Pancreas (tissue), 10 donors: ENCODE results near the gene LUM. TPM values are rescaled to one million over a fixed set of nuclear protein-coding genes. Genes with fewer than 3 reads are reported as not detected.

ENCODE experiments used
- ATAC-seq, 4 donors: fragments of 200-7000 bp; cut with Tn5 transposase; one replicate each; pipeline versions ENCODE4 v1.8.0 to v1.9.1; 2020; ENCODE audit warnings: mild to moderate bottlenecking in 4 of 4, moderate library complexity in 4 of 4
- DNase-seq, 6 donors: peaks; one replicate each; pipeline ENCODE4 v3.0.0-alpha.2; 2020
- FAIRE-seq: peaks from 2 replicates; lab custom pipeline; 2012; peaks lifted over from hg19 to GRCh38; lab: Jason Lieb, UNC
- H3K27ac ChIP-seq, 4 donors: fragments of 200-600 bp; sonication (generic); 1 replicate in 3 of 4; 2 replicates in 1 of 4; pipeline versions ENCODE4 v1.5.0 to v1.8.0; 2020
- H3K27me3 ChIP-seq, 4 donors: fragments of 200-600 bp; one replicate each; pipeline ENCODE4 v1.8.0; 2021
- H3K36me3 ChIP-seq, 3 donors: fragments of 200-600 bp; sonication (generic) in 1 of 3; one replicate each; pipeline versions ENCODE4 v1.5.0 to v1.8.0; 2020 to 2021
- H3K4me1 ChIP-seq, 3 donors: fragments of 200-600 bp; one replicate each; pipeline ENCODE4 v1.8.0; 2021
- H3K4me3 ChIP-seq, 4 donors: fragments of 200-600 bp; sonication (generic) in 2 of 4; one replicate each; pipeline versions ENCODE4 v1.5.0 to v1.8.0; 2020 to 2021
- H3K9me3 ChIP-seq, 4 donors: fragments of 200-600 bp; one replicate each; pipeline ENCODE4 v1.8.0; 2021
- WGBS, 2 donors: extraction: QIAGEN DNeasy Blood & Tissue Kit; methylation state at CpG; one replicate each; pipeline ENCODE4 v1.1.7; 2013; 5-methylcytosine and 5-hydroxymethylcytosine counted together
- intact Hi-C, 3 donors: fragments of 100-400 bp; cut with DNase I; formaldehyde crosslinking; loops; one replicate each; pipeline versions ENCODE4 v1.11.1 to v1.14.2; 2022
- polyA plus RNA-seq, 2 donors: library from polyadenylated mRNA; stranded (reverse); fragments of 200-250 nt; gene quantifications; one replicate each; pipeline ENCODE4 v1.2.3, GENCODE V29; 2013
- total RNA-seq, 6 donors: library from RNA; stranded (reverse); fragmentation: NEBNext Ultra II Directional in 4 of 6; extraction: Animal tissue kit (Norgen Biotek cat#: 25700) in 4 of 6; gene quantifications; one replicate each; pipeline versions ENCODE4 v1.2.1 to v1.2.4, GENCODE V29; 2021 to 2023
- TF ChIP-seq, protein P1 (sequence below), 4 donors: fragments of 200-600 bp; sonication (generic) in 3 of 4; IDR thresholded peaks; one replicate each; pipeline versions ENCODE4 v1.5.0 to v1.8.0; 2021; ENCODE audit warnings: antibody characterized with exemption in 4 of 4
- donor health status: healthy with polysubstance abuse.
- donor health status: DM: no; HTN: no; CAD: no; lungs with moderate emphysema.
- donor health status: DM: no; HTN: no; CAD: no.
- donor health status: control.
- donor health status: control.
- donor health status: Bipolar disorder and iron deficiency.
- donor health status: DM: yes; HTN: yes; CAD: no.
- donor health status: DM: no; HTN: no; CAD: no.
- donor health status: DM: no; HTN: no; CAD: no.
- donor health status: DM: yes; HTN: yes; CAD: no.

LUM gene
- total and polyA plus RNA-seq, 8 donors, result 5.1 to 164 (median 18.4) TPM

DNA sequence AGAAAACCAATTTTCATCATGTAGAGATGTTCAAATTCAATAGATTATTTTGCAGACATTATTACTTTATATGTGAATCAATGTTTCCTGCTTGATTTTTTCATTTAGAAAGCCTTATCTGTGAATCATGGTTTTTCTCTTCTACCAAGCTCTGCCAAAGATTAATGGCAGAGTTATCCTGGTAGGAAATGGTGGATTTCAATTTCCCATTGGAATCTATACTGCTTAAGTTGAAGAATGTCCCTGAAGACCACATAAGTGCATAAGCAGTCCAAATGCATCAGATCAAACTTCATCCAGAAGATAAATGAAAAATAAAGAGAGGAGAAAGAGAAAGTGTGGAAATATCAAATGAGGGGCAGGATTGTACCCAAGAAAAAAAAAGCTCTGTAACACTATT, 5.0 kb downstream of the LUM start:
- Histone ChIP-seq H3K9me3 (no peaks in the 10 kb centered on the region), H3K27ac (no peak overlapping the region), H3K27me3 (no peaks in the 10 kb centered on the region), H3K4me1 (no peaks in the 10 kb centered on the region), H3K4me3 (no peak overlapping the region), H3K36me3 (no peaks in the 10 kb centered on the region)
- ATAC-seq, result no peak
- TF ChIP-seq, protein P1, sequence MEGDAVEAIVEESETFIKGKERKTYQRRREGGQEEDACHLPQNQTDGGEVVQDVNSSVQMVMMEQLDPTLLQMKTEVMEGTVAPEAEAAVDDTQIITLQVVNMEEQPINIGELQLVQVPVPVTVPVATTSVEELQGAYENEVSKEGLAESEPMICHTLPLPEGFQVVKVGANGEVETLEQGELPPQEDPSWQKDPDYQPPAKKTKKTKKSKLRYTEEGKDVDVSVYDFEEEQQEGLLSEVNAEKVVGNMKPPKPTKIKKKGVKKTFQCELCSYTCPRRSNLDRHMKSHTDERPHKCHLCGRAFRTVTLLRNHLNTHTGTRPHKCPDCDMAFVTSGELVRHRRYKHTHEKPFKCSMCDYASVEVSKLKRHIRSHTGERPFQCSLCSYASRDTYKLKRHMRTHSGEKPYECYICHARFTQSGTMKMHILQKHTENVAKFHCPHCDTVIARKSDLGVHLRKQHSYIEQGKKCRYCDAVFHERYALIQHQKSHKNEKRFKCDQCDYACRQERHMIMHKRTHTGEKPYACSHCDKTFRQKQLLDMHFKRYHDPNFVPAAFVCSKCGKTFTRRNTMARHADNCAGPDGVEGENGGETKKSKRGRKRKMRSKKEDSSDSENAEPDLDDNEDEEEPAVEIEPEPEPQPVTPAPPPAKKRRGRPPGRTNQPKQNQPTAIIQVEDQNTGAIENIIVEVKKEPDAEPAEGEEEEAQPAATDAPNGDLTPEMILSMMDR (IDR thresholded peaks at IDR 0.05), result no peak
- DNase-seq, result no peak
- no peak for FAIRE-seq
- intact Hi-C loops, result loop anchor here in 1 of 3 donors (10.0 kb wide), 1 partner anchor 121 kb away; no protein-coding TSS in a partner anchor

DNA sequence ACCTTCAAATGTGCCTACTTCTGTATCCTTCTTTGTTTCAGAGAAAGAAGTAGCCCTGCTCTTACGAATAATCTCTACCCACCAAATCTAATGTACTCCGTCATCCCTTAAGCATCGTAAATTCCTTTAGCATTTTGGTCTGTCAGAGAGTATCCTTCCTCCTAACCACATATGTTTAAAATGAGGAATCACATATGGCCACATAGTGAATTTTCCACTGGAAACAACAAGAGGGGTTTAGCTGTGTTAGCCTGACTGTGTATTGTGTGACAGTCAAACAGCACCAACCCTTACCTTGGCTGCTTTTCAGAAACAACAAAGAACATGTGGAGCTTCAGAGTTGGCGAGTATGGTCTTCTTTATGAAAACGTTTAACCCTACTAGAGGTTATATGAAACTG, 5.5 kb downstream of the LUM start:
- Histone ChIP-seq H3K9me3 (no peaks in the 10 kb centered on the region), H3K27ac (no peak overlapping the region), H3K4me3 (no peak overlapping the region), H3K4me1 (no peaks in the 10 kb centered on the region), H3K27me3 (no peaks in the 10 kb centered on the region), H3K36me3 (no peaks in the 10 kb centered on the region)
- ATAC-seq, result no peak
- TF ChIP-seq, protein P1 (IDR thresholded peaks at IDR 0.05), result no peak
- no peak for FAIRE-seq
- intact Hi-C loops, result loop anchor here in 1 of 3 donors (10.0 kb wide), 1 partner anchor 121 kb away; no protein-coding TSS in a partner anchor
- 63 to 73% methylated on average over 5 of the region's 5 CpGs for WGBS, 2 donors
- no peak for DNase-seq

DNA sequence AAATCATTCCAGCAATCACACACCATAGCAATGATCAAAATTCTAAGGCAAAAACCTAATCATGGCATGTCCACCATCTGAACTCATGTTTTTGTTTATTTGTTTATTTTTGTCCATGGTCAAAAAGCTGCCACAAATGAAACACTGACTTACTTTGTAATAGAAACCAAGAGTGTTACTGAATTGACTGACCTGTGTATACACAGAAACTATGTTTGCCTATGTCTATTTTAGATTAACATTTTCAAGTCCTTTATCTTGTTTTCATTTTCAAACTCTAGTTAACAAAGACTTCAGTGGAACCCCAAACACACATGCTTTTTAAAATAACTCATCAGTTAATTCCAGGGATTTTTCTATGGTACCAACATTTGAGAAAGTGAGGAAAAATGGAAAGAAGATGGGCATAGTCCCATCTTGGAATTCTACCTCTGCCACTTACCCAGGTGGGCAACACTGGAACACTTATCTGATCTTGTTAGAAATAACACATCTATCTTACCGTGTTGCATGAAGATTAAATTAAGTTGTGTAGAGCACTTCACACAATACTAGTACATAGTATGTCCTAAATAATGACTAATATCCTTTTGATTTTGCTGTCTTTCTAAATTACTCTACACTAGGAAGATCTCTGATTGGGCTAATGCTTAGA, 6.4 kb downstream of the LUM start:
- no peak for DNase-seq
- WGBS, 2 donors, result 29 to 49% methylated on average over 1 of the region's 1 CpG
- intact Hi-C loops, result loop anchor here in 1 of 3 donors (10.0 kb wide), 1 partner anchor 120 kb away; no protein-coding TSS in a partner anchor
- TF ChIP-seq, protein P1 (IDR thresholded peaks at IDR 0.05), result no peak
- Histone ChIP-seq H3K9me3 (no peaks in the 10 kb centered on the region), H3K36me3 (no peaks in the 10 kb centered on the region), H3K27me3 (no peaks in the 10 kb centered on the region), H3K4me1 (no peaks in the 10 kb centered on the region), H3K4me3 (no peak overlapping the region), H3K27ac (no peak overlapping the region)
- no peak for ATAC-seq
- FAIRE-seq, result no peak

DNA sequence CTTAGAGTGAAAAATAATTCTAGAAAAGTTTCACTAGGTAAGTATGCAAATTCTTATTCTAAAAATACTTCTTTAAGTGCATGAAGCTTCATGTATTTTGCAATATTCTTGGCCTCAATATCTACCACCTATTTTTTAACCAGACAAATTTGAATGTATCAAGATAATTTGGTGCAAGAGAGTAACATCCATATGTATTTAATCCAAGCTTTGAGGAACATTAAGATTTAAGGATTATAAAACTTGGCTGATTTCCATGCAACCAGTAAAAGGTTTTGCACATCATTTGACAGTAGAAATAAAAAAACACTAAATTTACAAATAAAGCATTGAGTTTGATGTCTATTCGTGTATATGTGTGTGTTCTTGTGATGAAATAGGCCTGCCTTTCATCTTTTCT, 7.7 kb downstream of the LUM start:
- ATAC-seq (no peak), FAIRE-seq (no peak), DNase-seq (no peak)
- intact Hi-C loops, result loop anchor here in 1 of 3 donors (10.0 kb wide), 1 partner anchor 119 kb away; no protein-coding TSS in a partner anchor
- Histone ChIP-seq H3K9me3 (no peaks in the 10 kb centered on the region), H3K27ac (no peak overlapping the region), H3K27me3 (no peaks in the 10 kb centered on the region), H3K36me3 (no peaks in the 10 kb centered on the region), H3K4me3 (no peak overlapping the region), H3K4me1 (no peaks in the 10 kb centered on the region)
- 42 to 48% methylated on average over 1 of the region's 1 CpG for WGBS, 2 donors
- TF ChIP-seq, protein P1 (IDR thresholded peaks at IDR 0.05), result no peak

DNA sequence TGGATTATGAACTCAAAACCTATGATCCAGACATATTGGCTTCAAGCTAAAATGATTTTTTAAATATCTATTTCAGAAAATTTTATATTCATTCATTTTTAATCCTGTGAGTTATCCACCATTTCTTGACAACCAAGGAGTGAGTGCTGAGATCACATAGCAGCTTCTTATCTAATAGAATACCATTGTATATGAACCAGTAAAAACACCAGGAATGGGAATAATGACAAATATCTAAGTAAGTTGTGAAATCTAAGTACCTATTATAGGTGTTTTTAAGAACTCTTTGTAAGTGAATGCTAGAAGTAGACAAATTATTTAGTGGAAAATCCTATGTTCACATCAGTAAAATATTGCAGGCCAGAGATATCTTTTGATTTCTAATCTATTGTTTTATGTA, 8.2 kb downstream of the LUM start:
- no peaks in the 10 kb centered on the region for H3K4me1 ChIP-seq
- H3K27ac ChIP-seq, result no peak overlapping the region
- intact Hi-C loops, result loop anchor here in 1 of 3 donors (10.0 kb wide), 1 partner anchor 118 kb away; no protein-coding TSS in a partner anchor
- ATAC-seq (no peak), DNase-seq (no peak), FAIRE-seq (no peak)
- TF ChIP-seq, protein P1 (IDR thresholded peaks at IDR 0.05), result no peak
- H3K27me3 ChIP-seq, result no peaks in the 10 kb centered on the region
- H3K9me3 ChIP-seq, result no peaks in the 10 kb centered on the region
- no peak overlapping the region for H3K4me3 ChIP-seq
- no peaks in the 10 kb centered on the region for H3K36me3 ChIP-seq
